Ectodermal cell (in vitro differentiated cells): ENCODE data around the gene TSPAN1.

Experiments used
- H3K27ac ChIP-seq: 2 replicates; pipeline ENCODE4 v1.7.0; 2013; ENCODE audit warnings: mild to moderate bottlenecking, low read depth, low read length; ENCODE audit not compliant: insufficient read depth, poor library complexity, severe bottlenecking
- H3K27me3 ChIP-seq: 2 replicates; pipeline ENCODE4 v1.7.0; 2013; ENCODE audit warnings: mild to moderate bottlenecking, low read length; ENCODE audit not compliant: insufficient read depth, control insufficient read depth, poor library complexity, severe bottlenecking
- H3K36me3 ChIP-seq: one replicate; pipeline ENCODE4 v1.7.0; 2013; ENCODE audit warnings: low read length; ENCODE audit not compliant: control insufficient read depth, insufficient read depth
- H3K4me1 ChIP-seq: one replicate; pipeline ENCODE4 v1.7.0; 2013; ENCODE audit warnings: low read length; ENCODE audit not compliant: control insufficient read depth, insufficient read depth
- H3K4me3 ChIP-seq: 2 replicates; pipeline ENCODE4 v1.7.0; 2013; ENCODE audit warnings: low read depth, low read length, control low read depth; ENCODE audit not compliant: insufficient read depth
- H3K9me3 ChIP-seq: 2 replicates; pipeline ENCODE4 v1.7.0; 2013; ENCODE audit warnings: mild to moderate bottlenecking, low read length, moderate library complexity; ENCODE audit not compliant: control insufficient read depth
- WGBS, 2 experiments: methylation state at CpG; one replicate each; pipeline ENCODE4 v1.1.7; 2013; ENCODE audit warnings: missing lambda C conversion rate in 2 of 2; 5-methylcytosine and 5-hydroxymethylcytosine counted together

Gene TSPAN1

GRCh38 chr1:46159516-46159915 is 15.4 kb upstream of the TSPAN1 start:
- H3K36me3 ChIP-seq: no peaks in the 10 kb centered on the region
- WGBS, 2 experiments: 88 to 93% methylated on average over 3 of the region's 3 CpGs
- no peaks in the 10 kb centered on the region for H3K9me3 ChIP-seq
- no peaks in the 10 kb centered on the region for H3K4me1 ChIP-seq
- H3K4me3 ChIP-seq: no peak overlapping the region
- H3K27me3 ChIP-seq: no peaks in the 10 kb centered on the region
- H3K27ac ChIP-seq: no peak overlapping the region

GRCh38 chr1:46160212-46160611 is 14.7 kb upstream of the TSPAN1 start:
- Histone ChIP-seq H3K27ac (no peak overlapping the region), H3K4me1 (no peaks in the 10 kb centered on the region), H3K36me3 (no peaks in the 10 kb centered on the region), H3K27me3 (no peaks in the 10 kb centered on the region), H3K4me3 (no peak overlapping the region), H3K9me3 (no peaks in the 10 kb centered on the region)
- WGBS, 2 experiments: 89 to 100% methylated on average over 1 of the region's 1 CpG

GRCh38 chr1:46166521-46167462 is 8.1 kb upstream of the TSPAN1 start:
- no peak overlapping the region for H3K4me3 ChIP-seq
- no peaks in the 10 kb centered on the region for H3K9me3 ChIP-seq
- H3K4me1 ChIP-seq: no peaks in the 10 kb centered on the region
- 80% methylated on average over 47 of the region's 47 CpGs for WGBS, 2 experiments
- no peaks in the 10 kb centered on the region for H3K36me3 ChIP-seq
- peaks cover 9% of the 10 kb centered on the region for H3K27me3 ChIP-seq
- H3K27ac ChIP-seq: no peak overlapping the region

GRCh38 chr1:46168477-46168876 is 6.4 kb upstream of the TSPAN1 start:
- Histone ChIP-seq H3K36me3 (no peaks in the 10 kb centered on the region), H3K4me3 (no peak overlapping the region), H3K27ac (no peak overlapping the region), H3K9me3 (no peaks in the 10 kb centered on the region), H3K4me1 (peaks cover 4% of the 10 kb centered on the region), H3K27me3 (peaks cover 9% of the 10 kb centered on the region)
- WGBS, 2 experiments: 88 to 95% methylated on average over 1 of the region's 1 CpG

- no peak overlapping the region for H3K27ac ChIP-seq
- 98% methylated on average over 3 of the region's 3 CpGs for whole genome bisulfite sequencing, 2 experiments
Observed at GRCh38 chr1:46169811-46170454, 5.0 kb upstream of the TSPAN1 start.

GRCh38 chr1:46171351-46171750 is 3.5 kb upstream of the TSPAN1 start:
- Histone ChIP-seq H3K36me3 (no peaks in the 10 kb centered on the region), H3K27ac (no peak overlapping the region), H3K4me1 (peaks cover 5% of the 10 kb centered on the region), H3K27me3 (peaks cover 9% of the 10 kb centered on the region), H3K9me3 (no peaks in the 10 kb centered on the region), H3K4me3 (no peak overlapping the region)
- 94% methylated on average over 8 of the region's 8 CpGs for whole genome bisulfite sequencing, 2 experiments

More at GRCh38 chr1:46169811-46170454, 5.0 kb upstream of the TSPAN1 start:
- peaks cover 9% of the 10 kb centered on the region for H3K27me3 ChIP-seq
- H3K4me3 ChIP-seq: no peak overlapping the region
- H3K36me3 ChIP-seq: no peaks in the 10 kb centered on the region
- H3K9me3 ChIP-seq: no peaks in the 10 kb centered on the region
- peaks cover 5% of the 10 kb centered on the region for H3K4me1 ChIP-seq

- H3K36me3 ChIP-seq: no peaks in the 10 kb centered on the region
- no peak overlapping the region for H3K4me3 ChIP-seq
- H3K4me1 ChIP-seq: peaks cover 5% of the 10 kb centered on the region
- H3K27me3 ChIP-seq: peaks cover 6% of the 10 kb centered on the region
- no peak overlapping the region for H3K27ac ChIP-seq
- 83 to 88% methylated on average over 6 of the region's 6 CpGs for WGBS, 2 experiments
- H3K9me3 ChIP-seq: no peaks in the 10 kb centered on the region
Observed at GRCh38 chr1:46171871-46172270, 3.0 kb upstream of the TSPAN1 start.

GRCh38 chr1:46172321-46172720 is 2.6 kb upstream of the TSPAN1 start:
- no peaks in the 10 kb centered on the region for H3K36me3 ChIP-seq
- H3K4me3 ChIP-seq: no peak overlapping the region
- H3K27ac ChIP-seq: no peak overlapping the region
- H3K4me1 ChIP-seq: peaks cover 5% of the 10 kb centered on the region
- H3K9me3 ChIP-seq: no peaks in the 10 kb centered on the region
- H3K27me3 ChIP-seq: peaks cover 2% of the 10 kb centered on the region
- WGBS, 2 experiments: 91 to 93% methylated on average over 4 of the region's 4 CpGs

- Histone ChIP-seq H3K4me1 (peaks cover 5% of the 10 kb centered on the region), H3K36me3 (no peaks in the 10 kb centered on the region), H3K27me3 (no peaks in the 10 kb centered on the region), H3K4me3 (no peak overlapping the region), H3K27ac (no peak overlapping the region), H3K9me3 (no peaks in the 10 kb centered on the region)
- 63 to 70% methylated on average over 4 of the region's 4 CpGs for WGBS, 2 experiments
Observed at GRCh38 chr1:46173361-46173856, 1.5 kb upstream of the TSPAN1 start.

GRCh38 chr1:46175243-46175642 is 356 bp downstream of the TSPAN1 start:
- Histone ChIP-seq H3K27ac (no peak overlapping the region), H3K36me3 (no peaks in the 10 kb centered on the region), H3K4me1 (peaks cover 5% of the 10 kb centered on the region), H3K9me3 (no peaks in the 10 kb centered on the region), H3K4me3 (no peak overlapping the region), H3K27me3 (no peaks in the 10 kb centered on the region)
- WGBS, 2 experiments: 88 to 91% methylated on average over 3 of the region's 3 CpGs
